GM21515 (cell line): ENCODE data around the gene EIF2S2.

Experiments used
- ATAC-seq: cut with Tn5 transposase; IDR thresholded peaks from one replicate; pipeline ENCODE4 v1.9.1; 2021; ENCODE audit not compliant: unreplicated experiment

Gene EIF2S2

GRCh38 chr20:34065260-34065659, 46.8 kb downstream of the EIF2S2 start:
- ATAC-seq = no peak

- ATAC-seq = no peak
Observed at GRCh38 chr20:34064286-34064685, 47.8 kb downstream of the EIF2S2 start.

GRCh38 chr20:34062570-34063482, 49.2 kb downstream of the EIF2S2 start:
- ATAC-seq = no peak

- ATAC-seq = no peak
Observed at GRCh38 chr20:34061695-34062094, 50.3 kb downstream of the EIF2S2 start.

GRCh38 chr20:34060970-34061369, 51.1 kb downstream of the EIF2S2 start:
- no peak for ATAC-seq

GRCh38 chr20:34058831-34059230, 53.2 kb downstream of the EIF2S2 start:
- ATAC-seq = no peak

- no peak for ATAC-seq
Observed at GRCh38 chr20:34055290-34055689, 56.8 kb downstream of the EIF2S2 start.

GRCh38 chr20:34052414-34052813, 59.6 kb downstream of the EIF2S2 start:
- no peak for ATAC-seq

GRCh38 chr20:34049897-34050695, 61.9 kb downstream of the EIF2S2 start:
- no peak for ATAC-seq

GRCh38 chr20:34049389-34049788, 62.7 kb downstream of the EIF2S2 start:
- ATAC-seq = no peak

GRCh38 chr20:34047917-34048316, 64.1 kb downstream of the EIF2S2 start:
- ATAC-seq = no peak

GRCh38 chr20:34047010-34047687, 64.9 kb downstream of the EIF2S2 start:
- ATAC-seq = no peak

GRCh38 chr20:34045930-34046725, 65.9 kb downstream of the EIF2S2 start:
- no peak for ATAC-seq

- no peak for ATAC-seq
Observed at GRCh38 chr20:34045294-34045693, 66.7 kb downstream of the EIF2S2 start.

GRCh38 chr20:34043025-34043424, 69.0 kb downstream of the EIF2S2 start:
- no peak for ATAC-seq

- ATAC-seq = no peak
Observed at GRCh38 chr20:34042262-34042661, 69.8 kb downstream of the EIF2S2 start.

GRCh38 chr20:34041226-34041625, 70.8 kb downstream of the EIF2S2 start:
- no peak for ATAC-seq

GRCh38 chr20:34040300-34040995, 71.6 kb downstream of the EIF2S2 start:
- ATAC-seq = no peak
